ENCODE data around the gene CHID1.

CHID1 gene

GRCh38 chr11:865462-866430, 44.9 kb downstream of the CHID1 start:
- H3K4me3 ChIP-seq (ENCODE audit: low read depth, low read length): no peak overlapping the region

DNA sequence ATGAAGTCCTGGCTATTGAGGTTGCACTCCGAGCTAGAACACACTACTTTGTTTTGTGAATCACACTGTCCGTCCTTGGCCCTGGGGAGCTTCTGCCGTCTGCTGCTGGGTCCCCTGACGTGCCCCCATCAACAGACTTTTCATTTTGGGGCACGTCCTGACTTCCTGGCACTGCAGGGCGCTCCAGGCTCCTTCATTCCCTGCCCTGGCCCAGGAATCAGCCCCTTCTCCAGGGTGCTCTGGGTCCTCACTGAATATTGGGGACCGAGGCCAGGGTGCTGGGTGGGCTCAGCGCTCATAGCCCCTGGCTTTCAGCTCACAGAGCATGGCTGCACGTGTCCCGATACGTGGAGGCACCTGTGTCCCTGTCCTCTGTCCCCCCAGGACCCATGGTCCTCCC, 45.7 kb downstream of the CHID1 start:
- H3K4me3 ChIP-seq (ENCODE audit: low read depth, low read length): no peak overlapping the region

GRCh38 chr11:863910-864827, 46.4 kb downstream of the CHID1 start:
- no peak overlapping the region for H3K4me3 ChIP-seq (ENCODE audit: low read depth, low read length)

- no peak overlapping the region for H3K4me3 ChIP-seq (ENCODE audit: low read depth, low read length)
Observed at GRCh38 chr11:863023-863909, 47.3 kb downstream of the CHID1 start.

GRCh38 chr11:862696-863022, 48.0 kb downstream of the CHID1 start:
- no peak overlapping the region for H3K4me3 ChIP-seq (ENCODE audit: low read depth, low read length)

- no peak overlapping the region for H3K4me3 ChIP-seq (ENCODE audit: low read depth, low read length)
Observed at GRCh38 chr11:862081-862661, 48.4 kb downstream of the CHID1 start.

- H3K4me3 ChIP-seq (ENCODE audit: low read depth, low read length): no peak overlapping the region
Observed at GRCh38 chr11:861105-861479, 49.5 kb downstream of the CHID1 start.

GRCh38 chr11:860234-861104, 50.1 kb downstream of the CHID1 start:
- H3K4me3 ChIP-seq (ENCODE audit: low read depth, low read length): no peak overlapping the region

GRCh38 chr11:859394-860131, 51.0 kb downstream of the CHID1 start:
- no peak overlapping the region for H3K4me3 ChIP-seq (ENCODE audit: low read depth, low read length)

DNA sequence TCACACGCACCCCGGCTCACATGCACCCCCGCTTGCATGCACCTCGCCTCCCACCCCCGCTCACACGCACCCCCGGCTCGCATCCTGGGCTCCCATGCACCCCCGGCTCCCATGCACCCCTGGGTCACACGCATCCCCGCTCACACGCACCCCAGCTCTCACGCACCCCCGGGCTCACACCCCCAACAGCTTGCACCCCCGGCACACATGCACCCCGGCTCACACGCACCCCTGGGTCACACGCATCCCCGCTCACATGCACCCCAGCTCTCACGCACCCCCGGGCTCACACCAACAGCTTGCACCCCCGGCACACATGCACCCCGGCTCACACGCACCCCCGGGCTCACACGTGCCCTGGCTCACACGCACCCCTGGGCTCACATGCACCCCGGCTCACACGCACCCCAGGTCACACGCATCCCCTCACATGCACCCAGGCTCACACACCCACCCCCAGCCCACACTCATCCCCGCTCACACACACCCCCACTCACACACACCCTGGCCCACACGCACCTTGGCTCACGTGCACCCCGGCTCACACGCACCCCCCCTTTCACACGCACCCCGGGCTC, 51.8 kb downstream of the CHID1 start:
- H3K4me3 ChIP-seq (ENCODE audit: low read depth, low read length): no peak overlapping the region

- H3K4me3 ChIP-seq (ENCODE audit: low read depth, low read length): no peak overlapping the region
Observed at GRCh38 chr11:858053-858761, 52.4 kb downstream of the CHID1 start.

DNA sequence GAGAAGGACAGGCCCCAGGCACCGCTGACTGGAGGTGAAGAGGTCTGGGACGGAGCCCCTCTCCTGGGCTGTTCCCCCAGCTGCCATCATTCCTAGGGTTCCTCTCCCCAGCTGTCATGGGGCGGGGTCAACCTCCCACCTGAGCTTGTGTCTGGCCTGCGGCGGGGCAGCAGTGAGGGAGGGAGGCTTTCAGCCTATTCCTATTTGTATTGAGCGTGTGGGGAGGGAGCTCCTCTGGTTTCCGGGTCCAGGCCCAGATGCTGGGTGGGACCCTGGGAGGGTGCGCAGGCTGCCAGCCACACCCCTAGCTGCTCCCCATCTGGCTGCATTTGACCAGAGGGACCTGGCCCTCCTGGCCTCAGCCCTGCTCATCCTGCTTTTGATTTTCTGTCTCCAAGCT, 54.2 kb downstream of the CHID1 start:
- H3K4me3 ChIP-seq (ENCODE audit: low read depth, low read length): no peak overlapping the region

DNA sequence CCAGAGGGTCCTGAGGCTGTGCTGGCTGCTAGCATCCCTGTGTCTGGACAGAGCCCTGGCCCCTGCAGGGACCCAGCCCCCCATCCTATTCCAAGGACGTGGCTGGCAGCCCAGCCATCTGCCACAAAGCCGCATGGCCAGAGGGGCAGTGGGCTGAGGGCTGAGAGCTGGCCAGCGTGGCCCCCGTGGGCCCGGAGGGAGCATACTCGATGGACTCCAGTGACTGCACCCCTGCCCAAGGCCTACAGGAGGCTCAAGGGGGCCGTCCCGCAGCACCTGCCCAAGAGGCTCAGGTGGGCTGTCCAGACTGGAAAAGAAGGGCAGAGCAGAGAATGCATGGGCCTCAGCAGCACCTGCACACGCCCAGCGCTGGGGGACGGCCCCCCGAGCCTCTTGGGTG, 54.8 kb downstream of the CHID1 start:
- no peak overlapping the region for H3K4me3 ChIP-seq (ENCODE audit: low read depth, low read length)

DNA sequence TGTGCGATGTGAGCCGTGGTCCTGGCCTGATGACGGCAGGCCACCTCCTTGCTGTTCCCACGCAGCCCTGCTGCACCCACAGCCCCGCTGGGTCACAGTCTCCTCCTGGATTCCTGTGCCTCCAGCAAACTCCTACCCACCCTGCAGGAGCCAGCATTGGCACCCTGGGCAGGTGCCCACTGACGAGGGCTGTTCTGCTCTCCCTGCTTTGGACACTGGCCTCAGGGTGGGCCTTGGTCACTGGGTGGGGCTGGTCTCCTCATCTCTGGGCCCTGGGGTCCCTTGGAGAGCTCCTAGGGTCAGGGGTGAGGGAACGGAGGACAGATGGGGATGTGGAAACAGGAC, 55.3 kb downstream of the CHID1 start:
- H3K4me3 ChIP-seq (ENCODE audit: low read depth, low read length): no peak overlapping the region

- H3K4me3 ChIP-seq (ENCODE audit: low read depth, low read length): no peak overlapping the region
Observed at GRCh38 chr11:854601-855329, 55.8 kb downstream of the CHID1 start.

DNA sequence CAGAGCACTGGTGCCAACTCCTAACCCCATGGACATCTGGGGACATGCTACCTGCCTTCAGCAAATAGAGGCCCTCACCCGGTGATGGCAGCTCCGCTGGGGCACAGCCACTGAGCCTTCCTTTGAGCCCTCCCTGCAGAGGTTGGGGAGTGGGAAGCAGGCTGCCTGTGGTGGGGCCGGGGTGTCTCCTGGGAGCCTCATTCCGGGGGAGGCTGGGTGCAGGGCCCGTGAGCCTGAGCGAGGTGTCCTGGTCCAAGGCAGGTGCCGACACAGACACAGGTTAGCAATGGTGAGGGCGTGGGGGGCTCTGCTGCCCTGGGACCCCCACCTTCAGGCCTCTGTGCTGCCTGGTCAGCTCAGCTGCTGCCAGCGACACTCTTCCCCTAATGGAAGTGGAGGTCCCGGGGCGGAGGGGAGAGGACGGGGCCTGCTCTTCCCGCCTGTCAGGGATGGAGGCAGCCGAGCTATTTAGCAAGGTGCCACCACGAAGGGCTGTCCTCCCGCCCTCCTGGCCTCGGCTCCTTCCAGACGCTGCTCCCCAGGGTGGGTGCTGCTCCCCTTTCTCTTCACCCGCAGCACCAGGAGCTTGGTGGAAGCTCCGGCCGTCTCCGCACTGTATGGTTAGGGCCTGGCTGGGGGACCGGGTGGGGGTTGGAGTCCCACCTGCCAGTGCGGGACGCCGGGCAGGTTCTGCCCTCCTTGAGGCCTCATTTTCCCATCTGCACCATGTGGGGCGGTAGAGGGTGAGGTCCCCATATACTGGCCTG, 56.7 kb downstream of the CHID1 start:
- H3K4me3 ChIP-seq (ENCODE audit: low read depth, low read length): no peak overlapping the region

DNA sequence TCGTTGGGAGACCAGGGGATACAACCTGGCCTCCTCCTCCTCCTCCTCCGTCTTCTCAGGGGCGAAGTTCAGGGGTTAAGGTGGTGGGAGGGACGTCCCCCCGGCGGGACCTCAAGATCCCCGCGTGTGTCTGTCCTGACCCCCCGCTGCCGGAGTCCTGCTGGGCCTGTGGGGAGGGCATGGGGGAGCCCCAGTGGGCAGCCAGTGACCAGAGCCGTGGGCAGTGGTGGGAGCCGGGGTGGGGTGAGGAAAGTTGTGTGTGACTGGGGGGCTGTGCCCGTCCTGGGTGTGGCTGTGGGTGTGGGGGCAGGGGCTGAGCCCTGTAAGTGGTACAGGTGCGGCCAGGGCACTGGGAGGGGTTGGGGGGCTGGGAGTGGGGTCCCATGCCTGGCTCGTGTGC, 57.8 kb downstream of the CHID1 start:
- no peak overlapping the region for H3K4me3 ChIP-seq (ENCODE audit: low read depth, low read length)

All from iPS-11a (cell line).